NCI-H1436 (cell line): Measurements from ENCODE around the gene ZNF83.
"Not testable (repeated sequence)": the region's sequence is repeated elsewhere in the genome, so short reads cannot be mapped to it uniquely, and the experiment has no call there.

Experiments
- DNase-seq: peaks from one replicate; lab custom pipeline; 2025; lab: John Stamatoyannopoulos, UW

ZNF83 gene

DNA sequence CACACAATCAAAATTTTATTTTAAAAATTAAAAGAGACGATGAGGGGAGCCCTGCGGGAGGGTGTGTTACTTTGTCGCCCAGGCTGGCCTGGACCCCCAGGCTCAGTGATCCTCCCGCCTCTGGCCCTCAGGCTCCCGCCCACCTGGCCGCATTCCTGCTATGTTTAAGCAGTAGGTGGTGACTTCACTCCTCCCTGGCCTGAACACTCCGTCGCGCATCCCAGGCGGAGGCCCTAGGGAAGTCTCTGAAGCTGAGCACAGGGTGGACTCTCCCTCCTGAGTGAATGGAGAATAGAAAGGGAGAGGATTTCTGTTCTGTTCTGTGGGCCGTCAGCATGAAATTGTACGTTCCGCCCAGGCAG is 68.5 kb downstream of the ZNF83 start:
- DNase-seq, result not testable (repeated sequence)

DNA sequence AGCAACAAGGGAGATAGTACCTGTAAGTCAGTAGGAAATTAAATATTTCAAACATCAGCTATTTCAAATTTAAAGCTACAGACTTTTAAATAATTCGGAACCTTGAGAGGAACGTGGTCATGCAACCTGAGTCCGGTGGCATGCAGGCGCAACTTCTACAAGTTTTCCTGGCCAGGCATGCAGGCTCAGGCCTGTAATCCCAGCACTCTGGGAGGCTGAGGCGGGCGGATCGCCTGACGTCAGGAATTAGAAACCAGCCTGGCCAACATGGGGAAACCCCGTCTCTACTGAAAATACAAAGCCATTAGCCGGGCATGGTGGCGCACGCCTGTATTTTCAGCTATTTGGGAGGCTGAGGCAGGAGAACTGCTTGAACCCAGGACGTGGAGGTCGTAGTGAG is 70.2 kb downstream of the ZNF83 start:
- no peak for DNase-seq

DNA sequence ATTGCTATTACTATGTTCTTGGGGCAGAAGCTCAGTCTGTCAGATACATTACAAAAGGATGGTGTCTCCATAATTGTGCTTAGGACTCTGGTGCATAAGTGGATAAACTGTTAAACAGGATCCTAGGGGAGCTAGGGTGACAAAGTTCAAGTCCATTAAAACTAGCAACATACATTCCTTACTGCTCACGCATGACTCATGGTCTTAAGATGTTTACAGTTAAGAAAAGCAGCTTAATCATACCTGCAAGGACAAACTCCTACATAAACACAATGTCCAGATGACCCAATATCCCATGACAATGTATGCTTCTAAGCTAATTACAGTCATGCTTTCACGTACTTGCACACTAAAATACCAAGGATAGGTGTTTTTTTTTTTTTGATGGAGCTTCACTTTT is 71.6 kb downstream of the ZNF83 start:
- DNase-seq, result no peak

- no peak for DNase-seq
These were observed 72.0 kb downstream of the ZNF83 start for GRCh38 chr19:52566121-52566520.
